ENCODE data around the gene TTC13. TPM values are rescaled to one million over a fixed set of nuclear protein-coding genes. Genes with fewer than 3 reads are reported as not detected.

Gene TTC13
- total RNA-seq, 1 experiment from 2014 or later, result 35.2 TPM

- no peak for TF ChIP-seq CTCF (IDR thresholded peaks at IDR 0.05; ENCODE audit: unreplicated experiment)
- POLR2A ChIA-PET, result interaction anchor here (0.7 kb wide), 1 partner anchor 33 kb away, joined by 3 read pairs; no protein-coding TSS in a partner anchor
- Mint-ChIP-seq H3K27me3 (ENCODE audit: insufficient read depth, unreplicated experiment) (no peaks in the 10 kb centered on the region), H3K4me1 (ENCODE audit: insufficient read depth, unreplicated experiment) (no peaks in the 10 kb centered on the region), H3K27ac (ENCODE audit: low read depth, unreplicated experiment) (no peak overlapping the region), H3K4me3 (ENCODE audit: unreplicated experiment) (no peak overlapping the region), H3K36me3 (ENCODE audit: insufficient read depth, unreplicated experiment) (peaks cover 13% of the 10 kb centered on the region), H3K9me3 (ENCODE audit: unreplicated experiment) (no peaks in the 10 kb centered on the region)
- CTCF ChIA-PET, result interaction anchor here (1.1 kb wide), 1 partner anchor 19 kb away, joined by 3 read pairs; no protein-coding TSS in a partner anchor
- intact Hi-C loops (cut with micrococcal nuclease), result no loop called here
- DNase-seq (ENCODE audit: unreplicated experiment), result no peak
- no TSS peak for BruUV-seq (replicated peaks)
Measured at GRCh38 chr1:230937371-230937770, 41.3 kb downstream of the TTC13 start.

- CTCF ChIA-PET, result interaction anchor here (0.9 to 1.4 kb wide), 2 partner anchors 18 to 138 kb away, joined by 3 to 9 read pairs; no protein-coding TSS in a partner anchor
- POLR2A ChIA-PET, result no interaction called here
Measured at GRCh38 chr1:230936475-230936874, 42.2 kb downstream of the TTC13 start.

GRCh38 chr1:230935852-230936251 is 42.8 kb downstream of the TTC13 start:
- Mint-ChIP-seq H3K36me3 (ENCODE audit: insufficient read depth, unreplicated experiment) (peaks cover 17% of the 10 kb centered on the region), H3K9me3 (ENCODE audit: unreplicated experiment) (no peaks in the 10 kb centered on the region), H3K4me1 (ENCODE audit: insufficient read depth, unreplicated experiment) (peaks cover 8% of the 10 kb centered on the region), H3K4me3 (ENCODE audit: unreplicated experiment) (no peak overlapping the region), H3K27ac (ENCODE audit: low read depth, unreplicated experiment) (no peak overlapping the region), H3K27me3 (ENCODE audit: insufficient read depth, unreplicated experiment) (no peaks in the 10 kb centered on the region)
- no TSS peak for BruUV-seq (replicated peaks)
- TF ChIP-seq CTCF (IDR thresholded peaks at IDR 0.05; ENCODE audit: unreplicated experiment), result no peak
- ChIA-PET POLR2A (interaction anchor here (0.6 kb wide), 1 partner anchor 128 kb away, joined by 3 read pairs; no protein-coding TSS in a partner anchor), CTCF (interaction anchor here (0.6 to 1.5 kb wide), 5 partner anchors 13 to 649 kb away, joined by 3 to 9 read pairs (median 3); no protein-coding TSS in a partner anchor)
- intact Hi-C loops (cut with micrococcal nuclease), result no loop called here
- no peak for DNase-seq (ENCODE audit: unreplicated experiment)

More at GRCh38 chr1:230936475-230936874, 42.2 kb downstream of the TTC13 start:
- Mint-ChIP-seq H3K27me3 (ENCODE audit: insufficient read depth, unreplicated experiment) (no peaks in the 10 kb centered on the region), H3K4me1 (ENCODE audit: insufficient read depth, unreplicated experiment) (peaks cover 2% of the 10 kb centered on the region), H3K4me3 (ENCODE audit: unreplicated experiment) (no peak overlapping the region), H3K36me3 (ENCODE audit: insufficient read depth, unreplicated experiment) (peaks cover 12% of the 10 kb centered on the region), H3K9me3 (ENCODE audit: unreplicated experiment) (no peaks in the 10 kb centered on the region), H3K27ac (ENCODE audit: low read depth, unreplicated experiment) (no peak overlapping the region)
- no TSS peak for BruUV-seq (replicated peaks)
- intact Hi-C loops (cut with micrococcal nuclease), result no loop called here
- no peak for DNase-seq (ENCODE audit: unreplicated experiment)
- TF ChIP-seq CTCF (IDR thresholded peaks at IDR 0.05; ENCODE audit: unreplicated experiment), result no peak

GRCh38 chr1:230930986-230931385 is 47.7 kb downstream of the TTC13 start:
- TF ChIP-seq CTCF (IDR thresholded peaks at IDR 0.05; ENCODE audit: unreplicated experiment), result no peak
- ChIA-PET CTCF (interaction anchor here (0.6 to 3.4 kb wide), 7 partner anchors 13 to 280 kb away, joined by 3 to 18 read pairs (median 5); no protein-coding TSS in a partner anchor), POLR2A (interaction anchor here (1.6 to 1.7 kb wide), 2 partner anchors 9 to 11 kb away, joined by 4 to 5 read pairs; no protein-coding TSS in a partner anchor)
- intact Hi-C loops (cut with micrococcal nuclease), result no loop called here
- no TSS peak for BruUV-seq (replicated peaks)
- Mint-ChIP-seq H3K9me3 (ENCODE audit: unreplicated experiment) (no peaks in the 10 kb centered on the region), H3K4me3 (ENCODE audit: unreplicated experiment) (no peak overlapping the region), H3K36me3 (ENCODE audit: insufficient read depth, unreplicated experiment) (peaks cover 31% of the 10 kb centered on the region), H3K27ac (ENCODE audit: low read depth, unreplicated experiment) (no peak overlapping the region), H3K4me1 (ENCODE audit: insufficient read depth, unreplicated experiment) (peaks cover 8% of the 10 kb centered on the region), H3K27me3 (ENCODE audit: insufficient read depth, unreplicated experiment) (no peaks in the 10 kb centered on the region)
- peak; percentile 33 for DNase-seq (ENCODE audit: unreplicated experiment)
